Measurements from ENCODE around the gene APPL1.

APPL1 gene, protein sequence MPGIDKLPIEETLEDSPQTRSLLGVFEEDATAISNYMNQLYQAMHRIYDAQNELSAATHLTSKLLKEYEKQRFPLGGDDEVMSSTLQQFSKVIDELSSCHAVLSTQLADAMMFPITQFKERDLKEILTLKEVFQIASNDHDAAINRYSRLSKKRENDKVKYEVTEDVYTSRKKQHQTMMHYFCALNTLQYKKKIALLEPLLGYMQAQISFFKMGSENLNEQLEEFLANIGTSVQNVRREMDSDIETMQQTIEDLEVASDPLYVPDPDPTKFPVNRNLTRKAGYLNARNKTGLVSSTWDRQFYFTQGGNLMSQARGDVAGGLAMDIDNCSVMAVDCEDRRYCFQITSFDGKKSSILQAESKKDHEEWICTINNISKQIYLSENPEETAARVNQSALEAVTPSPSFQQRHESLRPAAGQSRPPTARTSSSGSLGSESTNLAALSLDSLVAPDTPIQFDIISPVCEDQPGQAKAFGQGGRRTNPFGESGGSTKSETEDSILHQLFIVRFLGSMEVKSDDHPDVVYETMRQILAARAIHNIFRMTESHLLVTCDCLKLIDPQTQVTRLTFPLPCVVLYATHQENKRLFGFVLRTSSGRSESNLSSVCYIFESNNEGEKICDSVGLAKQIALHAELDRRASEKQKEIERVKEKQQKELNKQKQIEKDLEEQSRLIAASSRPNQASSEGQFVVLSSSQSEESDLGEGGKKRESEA

DNA sequence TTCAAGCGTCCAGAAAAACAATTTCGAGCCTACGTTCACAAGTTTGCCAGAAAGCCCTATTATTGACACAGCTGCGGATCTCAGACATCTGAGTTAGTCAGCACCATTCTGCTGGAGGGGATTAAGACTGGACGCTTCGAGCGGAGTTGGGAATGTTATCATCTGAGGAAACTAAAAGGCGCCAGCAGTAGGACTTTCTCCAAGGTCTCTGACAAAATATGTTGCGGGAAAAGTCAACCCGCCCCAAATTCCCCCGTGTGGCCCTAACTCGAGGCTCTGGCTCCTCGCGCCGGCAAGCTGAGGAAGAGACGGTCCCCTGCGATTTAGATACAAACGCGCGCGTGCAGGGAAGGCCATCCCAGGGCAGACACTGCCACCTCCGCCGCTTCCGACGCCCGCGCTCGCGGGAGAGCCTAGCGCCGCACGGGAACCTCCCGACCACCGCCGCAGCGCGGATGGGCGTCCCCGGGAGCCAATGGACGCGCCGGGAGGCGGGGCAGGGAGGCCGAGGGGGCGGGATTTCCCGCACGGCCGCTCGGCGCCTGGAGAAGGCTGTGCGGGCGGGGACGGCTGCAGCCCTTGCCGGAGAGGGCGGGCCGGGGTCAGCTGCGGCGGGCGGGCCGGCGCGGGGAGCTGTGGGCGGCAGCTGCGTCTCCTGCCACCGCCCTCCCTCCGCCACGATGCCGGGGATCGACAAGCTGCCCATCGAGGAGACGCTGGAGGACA lies at the start of gene APPL1:
Gene APPL1 (plus strand): TSS at position 526 of the 726 bp plus-strand sequence. CDS start 155 bp downstream, at position 681.
- Histone ChIP-seq H3K27ac (ENCODE audit: low read depth in 2 of 2, low read length in 2 of 2) (peak within 1 kb of the TSS; percentile 88 to 92), H3K4me3 (ENCODE audit: low read length in 2 of 2) (peak within 1 kb of the TSS; percentile 83 to 94), H3K36me3 (ENCODE audit: control insufficient read depth in 2 of 2, insufficient read depth in 2 of 2, low read length in 2 of 2) (no peaks in the 10 kb centered on the region), H3K4me1 (ENCODE audit: control insufficient read depth in 2 of 2, insufficient read depth in 2 of 2, low read length in 2 of 2) (peaks cover 2 to 9% of the 10 kb centered on the region in 2 donors), H3K27me3 (ENCODE audit: control insufficient read depth in 2 of 2, insufficient read depth in 2 of 2, low read length in 2 of 2) (no peaks in the 10 kb centered on the region), H3K9me3 (ENCODE audit: control insufficient read depth in 2 of 2, low read length in 2 of 2) (no peaks in the 10 kb centered on the region), H3K9ac (ENCODE audit: low read depth in 1 of 2, low read length in 2 of 2) (peak within 1 kb of the TSS; percentile 86)

DNA sequence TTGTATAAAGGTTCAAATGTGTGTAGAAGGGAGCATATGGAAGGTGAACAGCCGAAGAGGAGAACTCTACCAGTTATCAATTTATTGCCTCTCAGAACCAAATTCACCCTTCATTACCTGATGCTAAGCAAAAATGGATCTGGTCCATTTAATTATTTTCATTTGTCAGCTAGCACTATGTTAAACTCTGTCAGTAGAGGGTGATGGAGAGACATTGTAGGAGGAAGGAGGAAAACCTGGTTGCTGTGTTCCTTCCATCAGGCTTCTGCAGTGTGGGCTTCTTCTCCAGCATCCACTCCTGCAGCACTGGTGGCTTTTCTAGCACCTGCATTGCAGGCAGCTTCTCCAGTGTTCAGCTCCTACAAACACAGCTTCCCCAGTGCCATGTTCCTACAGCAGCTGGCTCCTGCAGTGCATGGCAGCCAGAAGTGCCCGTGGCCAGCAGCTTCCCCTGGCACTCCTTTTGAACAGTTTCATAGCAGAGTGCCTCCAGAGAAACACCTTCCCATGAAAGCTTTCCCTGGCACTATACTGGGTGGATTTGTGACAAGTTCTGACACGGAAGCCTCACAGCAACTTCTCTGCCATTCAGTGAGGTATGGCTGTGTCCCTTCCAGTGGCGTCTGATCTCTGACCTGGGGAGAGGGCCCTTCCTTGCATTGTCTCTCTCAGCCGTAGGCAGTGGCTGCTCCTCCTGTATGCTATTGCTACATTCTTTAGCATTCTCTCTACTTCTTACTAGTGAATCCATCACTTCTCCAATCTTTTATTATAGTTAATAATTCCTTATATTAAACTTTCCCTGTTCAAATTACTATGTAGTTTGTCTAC lies 47.7 kb upstream of the APPL1 start:
- H3K27ac ChIP-seq (ENCODE audit: low read depth in 2 of 2, low read length in 2 of 2), result no peak overlapping the region
- H3K36me3 ChIP-seq (ENCODE audit: control insufficient read depth in 2 of 2, insufficient read depth in 2 of 2, low read length in 2 of 2), result no peaks in the 10 kb centered on the region
- H3K4me3 ChIP-seq (ENCODE audit: low read length in 2 of 2), result no peak overlapping the region
- H3K9me3 ChIP-seq (ENCODE audit: control insufficient read depth in 2 of 2, low read length in 2 of 2), result no peaks in the 10 kb centered on the region
- no peak overlapping the region for H3K9ac ChIP-seq (ENCODE audit: low read depth in 1 of 2, low read length in 2 of 2)
- no peaks in the 10 kb centered on the region for H3K4me1 ChIP-seq (ENCODE audit: control insufficient read depth in 2 of 2, insufficient read depth in 2 of 2, low read length in 2 of 2)
- peaks cover 0 to 3% of the 10 kb centered on the region in 2 donors for H3K27me3 ChIP-seq (ENCODE audit: control insufficient read depth in 2 of 2, insufficient read depth in 2 of 2, low read length in 2 of 2)

DNA sequence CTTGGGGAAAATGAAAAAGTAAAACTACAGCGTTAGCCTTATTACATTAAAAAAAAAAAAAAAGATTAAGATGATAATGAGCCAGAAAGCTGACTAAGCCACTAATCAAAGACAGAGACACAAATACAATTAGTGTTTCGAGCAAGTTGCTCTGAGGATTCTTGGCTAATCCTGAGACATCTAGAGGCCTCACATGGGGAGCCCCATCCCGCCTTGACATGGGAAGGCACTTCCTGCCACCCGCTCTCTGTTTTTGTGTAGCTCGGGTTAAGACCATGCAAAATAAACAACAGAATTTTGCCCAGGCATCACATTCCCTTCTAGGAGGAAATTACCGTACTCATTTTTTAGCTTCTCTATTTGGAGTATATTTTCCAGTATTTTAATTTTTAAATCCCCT lies 43.0 kb upstream of the APPL1 start:
- Histone ChIP-seq H3K9ac (ENCODE audit: low read depth in 1 of 2, low read length in 2 of 2) (no peak overlapping the region), H3K9me3 (ENCODE audit: control insufficient read depth in 2 of 2, low read length in 2 of 2) (no peaks in the 10 kb centered on the region), H3K27me3 (ENCODE audit: control insufficient read depth in 2 of 2, insufficient read depth in 2 of 2, low read length in 2 of 2) (no peaks in the 10 kb centered on the region), H3K36me3 (ENCODE audit: control insufficient read depth in 2 of 2, insufficient read depth in 2 of 2, low read length in 2 of 2) (no peaks in the 10 kb centered on the region), H3K4me1 (ENCODE audit: control insufficient read depth in 2 of 2, insufficient read depth in 2 of 2, low read length in 2 of 2) (no peaks in the 10 kb centered on the region), H3K4me3 (ENCODE audit: low read length in 2 of 2) (no peak overlapping the region), H3K27ac (ENCODE audit: low read depth in 2 of 2, low read length in 2 of 2) (no peak overlapping the region)

DNA sequence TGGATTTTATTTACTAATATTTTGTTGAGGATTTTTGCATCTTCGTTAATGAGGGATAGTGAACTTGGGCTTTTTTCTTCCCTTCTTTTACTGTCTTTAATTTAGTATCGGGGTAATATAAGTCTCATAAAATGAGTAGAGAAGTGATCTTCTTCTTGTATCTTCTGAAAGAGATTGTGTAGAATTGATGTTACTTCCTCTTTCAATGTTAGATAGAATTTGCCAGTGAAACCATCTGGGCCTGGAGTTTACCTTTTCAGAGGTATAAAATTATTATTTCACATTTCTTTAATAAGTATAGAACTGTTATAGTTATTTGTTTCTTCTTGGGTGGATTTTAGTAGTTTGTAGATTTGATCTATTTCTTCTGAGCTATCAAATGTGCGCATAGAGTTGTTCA lies 35.5 kb upstream of the APPL1 start:
- peaks cover 0 to 3% of the 10 kb centered on the region in 2 donors for H3K27me3 ChIP-seq (ENCODE audit: control insufficient read depth in 2 of 2, insufficient read depth in 2 of 2, low read length in 2 of 2)
- no peak overlapping the region for H3K27ac ChIP-seq (ENCODE audit: low read depth in 2 of 2, low read length in 2 of 2)
- no peak overlapping the region for H3K9ac ChIP-seq (ENCODE audit: low read depth in 1 of 2, low read length in 2 of 2)
- no peaks in the 10 kb centered on the region for H3K4me1 ChIP-seq (ENCODE audit: control insufficient read depth in 2 of 2, insufficient read depth in 2 of 2, low read length in 2 of 2)
- H3K9me3 ChIP-seq (ENCODE audit: control insufficient read depth in 2 of 2, low read length in 2 of 2), result no peaks in the 10 kb centered on the region
- no peak overlapping the region for H3K4me3 ChIP-seq (ENCODE audit: low read length in 2 of 2)
- H3K36me3 ChIP-seq (ENCODE audit: control insufficient read depth in 2 of 2, insufficient read depth in 2 of 2, low read length in 2 of 2), result no peaks in the 10 kb centered on the region

DNA sequence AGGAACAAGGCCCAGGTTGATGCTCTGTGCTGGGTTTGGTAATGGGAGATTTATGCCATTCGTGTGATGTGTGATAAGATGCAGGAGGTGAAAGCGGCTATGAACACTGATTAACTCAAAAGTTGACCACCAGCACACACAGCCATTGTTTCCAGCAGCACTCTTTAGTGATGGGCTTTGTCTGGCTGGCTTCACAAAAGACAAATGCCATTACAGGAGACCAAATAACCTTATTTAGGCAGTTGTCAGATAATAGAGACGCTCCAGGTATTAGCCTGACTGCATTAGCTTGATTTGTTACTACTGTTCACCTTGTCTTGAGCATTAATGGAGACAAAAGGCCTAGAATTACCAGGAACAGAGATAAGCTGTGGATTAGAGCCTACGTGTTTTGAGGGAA lies 32.9 kb upstream of the APPL1 start:
- no peaks in the 10 kb centered on the region for H3K36me3 ChIP-seq (ENCODE audit: control insufficient read depth in 2 of 2, insufficient read depth in 2 of 2, low read length in 2 of 2)
- H3K4me3 ChIP-seq (ENCODE audit: low read length in 2 of 2), result no peak overlapping the region
- no peak overlapping the region for H3K9ac ChIP-seq (ENCODE audit: low read depth in 1 of 2, low read length in 2 of 2)
- no peaks in the 10 kb centered on the region for H3K9me3 ChIP-seq (ENCODE audit: control insufficient read depth in 2 of 2, low read length in 2 of 2)
- no peaks in the 10 kb centered on the region for H3K4me1 ChIP-seq (ENCODE audit: control insufficient read depth in 2 of 2, insufficient read depth in 2 of 2, low read length in 2 of 2)
- peaks cover 0 to 3% of the 10 kb centered on the region in 2 donors for H3K27me3 ChIP-seq (ENCODE audit: control insufficient read depth in 2 of 2, insufficient read depth in 2 of 2, low read length in 2 of 2)
- no peak overlapping the region for H3K27ac ChIP-seq (ENCODE audit: low read depth in 2 of 2, low read length in 2 of 2)

DNA sequence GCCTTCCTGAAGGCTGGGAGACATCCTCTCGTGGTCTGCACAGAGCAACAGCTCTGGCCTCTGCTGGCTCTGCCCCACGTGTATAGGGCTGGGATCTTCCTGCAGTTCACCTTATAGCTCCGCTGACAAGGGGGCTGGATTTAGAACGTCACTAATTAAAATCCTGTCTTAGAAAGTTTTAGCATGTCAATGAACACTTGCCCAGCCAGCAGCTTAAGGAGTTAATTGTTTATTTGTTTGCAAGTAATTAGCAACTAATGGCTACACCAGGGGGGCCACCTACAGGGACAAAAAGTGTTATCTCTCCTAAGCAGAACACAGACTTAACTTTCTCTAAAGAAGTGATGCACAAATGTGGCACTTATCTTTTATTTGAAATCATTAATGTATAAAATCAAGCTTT lies 27.6 kb upstream of the APPL1 start, which contains the start of gene HESX1:
Gene HESX1 (minus strand): TSS at position 84 of the 403 bp plus-strand sequence. CDS start 60 bp downstream, at position 24.
- no peak within 1 kb of the TSS for H3K4me3 ChIP-seq (ENCODE audit: low read length in 2 of 2)
- H3K27ac ChIP-seq (ENCODE audit: low read depth in 2 of 2, low read length in 2 of 2), result no peak within 1 kb of the TSS
- H3K27me3 ChIP-seq (ENCODE audit: control insufficient read depth in 2 of 2, insufficient read depth in 2 of 2, low read length in 2 of 2), result no peaks in the 10 kb centered on the region
- H3K9me3 ChIP-seq (ENCODE audit: control insufficient read depth in 2 of 2, low read length in 2 of 2), result no peaks in the 10 kb centered on the region
- H3K4me1 ChIP-seq (ENCODE audit: control insufficient read depth in 2 of 2, insufficient read depth in 2 of 2, low read length in 2 of 2), result no peaks in the 10 kb centered on the region
- H3K9ac ChIP-seq (ENCODE audit: low read depth in 1 of 2, low read length in 2 of 2), result no peak within 1 kb of the TSS
- H3K36me3 ChIP-seq (ENCODE audit: control insufficient read depth in 2 of 2, insufficient read depth in 2 of 2, low read length in 2 of 2), result no peaks in the 10 kb centered on the region

DNA sequence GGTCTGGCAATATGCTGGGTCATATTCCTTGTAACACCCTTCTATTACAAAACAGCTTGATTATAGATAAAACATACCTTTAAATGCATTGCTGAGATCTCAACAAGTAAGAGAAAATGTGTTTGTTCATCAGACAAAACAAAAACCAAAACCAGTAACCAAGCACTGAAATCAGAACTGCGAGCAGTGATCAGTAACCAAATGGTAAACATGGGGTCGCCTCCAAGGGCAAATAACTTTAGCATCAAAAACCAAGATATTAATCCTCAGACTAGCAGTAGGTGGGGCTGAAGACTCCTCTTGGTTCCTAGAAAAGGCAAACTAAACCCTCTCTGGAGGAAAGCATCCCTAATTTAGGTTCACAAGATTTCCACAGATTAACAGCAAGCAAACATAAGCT lies 21.1 kb upstream of the APPL1 start:
- H3K27ac ChIP-seq (ENCODE audit: low read depth in 2 of 2, low read length in 2 of 2), result no peak overlapping the region
- no peaks in the 10 kb centered on the region for H3K4me1 ChIP-seq (ENCODE audit: control insufficient read depth in 2 of 2, insufficient read depth in 2 of 2, low read length in 2 of 2)
- H3K4me3 ChIP-seq (ENCODE audit: low read length in 2 of 2), result no peak overlapping the region
- no peaks in the 10 kb centered on the region for H3K27me3 ChIP-seq (ENCODE audit: control insufficient read depth in 2 of 2, insufficient read depth in 2 of 2, low read length in 2 of 2)
- no peak overlapping the region for H3K9ac ChIP-seq (ENCODE audit: low read depth in 1 of 2, low read length in 2 of 2)
- no peaks in the 10 kb centered on the region for H3K36me3 ChIP-seq (ENCODE audit: control insufficient read depth in 2 of 2, insufficient read depth in 2 of 2, low read length in 2 of 2)
- H3K9me3 ChIP-seq (ENCODE audit: control insufficient read depth in 2 of 2, low read length in 2 of 2), result no peaks in the 10 kb centered on the region

DNA sequence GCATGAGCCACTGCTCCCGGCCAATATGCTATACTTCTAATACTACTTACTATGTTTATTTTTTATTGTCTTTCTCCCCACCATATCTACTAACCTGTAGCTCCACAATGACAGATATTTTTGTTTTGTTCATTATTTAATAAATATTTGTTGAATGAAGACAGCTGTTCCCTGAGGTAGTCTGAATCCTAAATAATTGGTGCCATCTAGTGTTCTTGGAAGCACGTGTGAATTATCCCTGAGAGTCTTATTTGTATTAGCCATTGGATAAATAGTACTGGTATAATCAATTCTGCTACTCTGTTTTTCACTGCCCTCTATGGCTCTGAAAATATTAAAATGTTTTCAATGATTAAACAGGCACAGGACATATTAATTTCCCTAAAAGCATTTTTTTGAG lies 5.6 kb upstream of the APPL1 start:
- Histone ChIP-seq H3K36me3 (ENCODE audit: control insufficient read depth in 2 of 2, insufficient read depth in 2 of 2, low read length in 2 of 2) (no peaks in the 10 kb centered on the region), H3K9ac (ENCODE audit: low read depth in 1 of 2, low read length in 2 of 2) (no peak overlapping the region), H3K9me3 (ENCODE audit: control insufficient read depth in 2 of 2, low read length in 2 of 2) (no peaks in the 10 kb centered on the region), H3K27ac (ENCODE audit: low read depth in 2 of 2, low read length in 2 of 2) (no peak overlapping the region), H3K4me1 (ENCODE audit: control insufficient read depth in 2 of 2, insufficient read depth in 2 of 2, low read length in 2 of 2) (no peaks in the 10 kb centered on the region), H3K27me3 (ENCODE audit: control insufficient read depth in 2 of 2, insufficient read depth in 2 of 2, low read length in 2 of 2) (no peaks in the 10 kb centered on the region), H3K4me3 (ENCODE audit: low read length in 2 of 2) (no peak overlapping the region)

DNA sequence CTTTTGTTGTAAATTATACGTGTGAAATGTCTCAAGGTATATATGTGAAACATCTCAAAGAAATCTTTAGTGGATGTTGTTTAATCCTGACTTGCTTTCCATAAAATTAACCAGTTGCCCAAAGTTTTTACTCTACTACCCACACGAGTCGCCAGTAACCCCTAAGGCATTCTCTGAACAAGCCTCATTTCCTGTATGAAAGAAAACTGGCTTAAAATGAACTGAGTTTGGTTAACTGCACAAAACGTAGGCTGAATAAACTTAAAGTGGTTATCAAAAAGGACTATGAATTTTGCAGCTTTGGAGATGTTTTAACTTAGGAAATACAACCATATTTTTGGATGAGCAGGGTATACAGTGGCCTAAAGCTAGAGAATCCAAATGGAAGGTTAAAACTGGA lies 2.7 kb upstream of the APPL1 start:
- Histone ChIP-seq H3K4me1 (ENCODE audit: control insufficient read depth in 2 of 2, insufficient read depth in 2 of 2, low read length in 2 of 2) (peaks cover 2 to 9% of the 10 kb centered on the region in 2 donors), H3K9me3 (ENCODE audit: control insufficient read depth in 2 of 2, low read length in 2 of 2) (no peaks in the 10 kb centered on the region), H3K36me3 (ENCODE audit: control insufficient read depth in 2 of 2, insufficient read depth in 2 of 2, low read length in 2 of 2) (no peaks in the 10 kb centered on the region), H3K4me3 (ENCODE audit: low read length in 2 of 2) (no peak overlapping the region), H3K9ac (ENCODE audit: low read depth in 1 of 2, low read length in 2 of 2) (no peak overlapping the region), H3K27ac (ENCODE audit: low read depth in 2 of 2, low read length in 2 of 2) (no peak overlapping the region), H3K27me3 (ENCODE audit: control insufficient read depth in 2 of 2, insufficient read depth in 2 of 2, low read length in 2 of 2) (no peaks in the 10 kb centered on the region)

Data from mucosa of rectum (tissue), 2 donors.